Peyer's patch (tissue), 4 donors: ENCODE data around the gene ACADL.
"Not testable (repeated sequence)": the region's sequence is repeated elsewhere in the genome, so short reads cannot be mapped to it uniquely, and the experiment has no call there.

ENCODE experiments used
- CTCF ChIP-seq, 6 experiments: fragments of 450-650 bp in 4 of 6; fragments of 200-600 bp in 2 of 6; sonication (generic) in 1 of 6; IDR thresholded peaks; one replicate each; pipeline ENCODE4 v1.5.1; 2017 to 2019; ENCODE audit warnings: antibody characterized with exemption in 6 of 6, mild to moderate bottlenecking in 3 of 6, moderate library complexity in 1 of 6
- POLR2A ChIP-seq, 2 donors: fragments of 450-650 bp; IDR thresholded peaks; one replicate each; pipeline ENCODE4 v1.5.1; 2017; ENCODE audit warnings: antibody characterized with exemption in 2 of 2, mild to moderate bottlenecking in 2 of 2, moderate library complexity in 2 of 2

GRCh38 chr2:210181606-210182088 lies 43.6 kb downstream of the ACADL start:
- TF ChIP-seq CTCF, POLR2A (IDR thresholded peaks at IDR 0.05): not testable (repeated sequence)
